Prostate gland (tissue), 2 donors: ENCODE measurements around the gene AFDN. TPM values are rescaled to one million over a fixed set of nuclear protein-coding genes. Genes with fewer than 3 reads are reported as not detected.
"Not testable (repeated sequence)": the region's sequence is repeated elsewhere in the genome, so short reads cannot be mapped to it uniquely, and the experiment has no call there.

Experiments
- DNase-seq: peaks from one replicate; pipeline ENCODE4 v3.0.0-alpha.2; 2019; ENCODE audit warnings: low spot score
- H3K27ac ChIP-seq, 2 donors: fragments of 200-600 bp; sonication (generic); 2 replicates each; pipeline ENCODE4 v1.5.1; 2017 to 2019
- H3K27me3 ChIP-seq: fragments of 200-600 bp; sonication (generic); replicated peaks from 2 replicates; pipeline ENCODE4 v1.5.1; 2019; ENCODE audit not compliant: insufficient read depth
- H3K36me3 ChIP-seq, 2 donors: fragments of 200-600 bp; sonication (generic); 1 replicate in 1 of 2; 2 replicates in 1 of 2; pipeline versions ENCODE4 v1.5.1 to v1.8.1; 2017 to 2019
- H3K4me1 ChIP-seq: fragments of 200-600 bp; sonication (generic); replicated peaks from 2 replicates; pipeline ENCODE4 v1.5.1; 2019
- H3K4me3 ChIP-seq, 2 donors: fragments of 200-600 bp; sonication (generic); 2 replicates each; pipeline ENCODE4 v1.5.1; 2017 to 2019
- H3K9me3 ChIP-seq: fragments of 200-600 bp; sonication (generic); 2 replicates; pipeline ENCODE4 v1.5.1; 2017
- CTCF ChIP-seq, 4 experiments: fragments of 200-600 bp in 2 of 4; fragments of 450-650 bp in 2 of 4; sonication (generic) in 2 of 4; IDR thresholded peaks; 1 replicate in 3 of 4; 2 replicates in 1 of 4; pipeline ENCODE4 v1.5.1; 2016 to 2019; ENCODE audit warnings: antibody characterized with exemption in 4 of 4, mild to moderate bottlenecking in 2 of 4, moderate library complexity in 2 of 4
- POLR2A ChIP-seq: fragments of 450-650 bp; IDR thresholded peaks from one replicate; pipeline ENCODE4 v1.6.1; 2016; ENCODE audit warnings: antibody characterized with exemption, mild to moderate bottlenecking
- POLR2AphosphoS5 ChIP-seq: sonication (generic); formaldehyde crosslinking; IDR thresholded peaks from one replicate; pipeline ENCODE4 v1.6.1; 2017; ENCODE audit warnings: antibody characterized with exemption
- WGBS: methylation state at CpG from one replicate; pipeline ENCODE4 v1.1.5; 2018; 5-methylcytosine and 5-hydroxymethylcytosine counted together
- intact Hi-C: fragments of 100-400 bp; cut with DNase I; formaldehyde crosslinking; loops from one replicate; pipeline ENCODE4 v1.14.2; 2022
- total RNA-seq, 2 donors: library from RNA; depleted of rRNA; stranded (reverse); fragments of >200 nt; gene quantifications; one replicate each; pipeline ENCODE4 v1.1.0, GENCODE V29; 2016

Gene AFDN
- total RNA-seq, 2 donors from 2014 or later = 171 to 204 TPM

- DNase-seq = peak; percentile 68
- intact Hi-C loops = no loop called here
- WGBS = 51% methylated on average over 12 of the region's 12 CpGs
- H3K4me1 ChIP-seq = peaks cover 5% of the 10 kb centered on the region
- peaks cover 0 to 2% of the 10 kb centered on the region in 2 donors for H3K36me3 ChIP-seq
- no peaks in the 10 kb centered on the region for H3K9me3 ChIP-seq
- no peak overlapping the region for H3K4me3 ChIP-seq
- H3K27me3 ChIP-seq = no peaks in the 10 kb centered on the region
- TF ChIP-seq POLR2A = no peak
- peak; percentile 54 for TF ChIP-seq POLR2AphosphoS5
- peak overlapping the region in 1 of 2 donors; percentile 20 for H3K27ac ChIP-seq
Measured at GRCh38 chr6:167974640-167975344, 148.1 kb downstream of the AFDN start.

- Histone ChIP-seq H3K27ac (peak overlapping the region in 1 of 2 donors; percentile 20), H3K4me1 (peaks cover 5% of the 10 kb centered on the region), H3K27me3 (no peaks in the 10 kb centered on the region), H3K36me3 (peaks cover 0 to 2% of the 10 kb centered on the region in 2 donors), H3K9me3 (no peaks in the 10 kb centered on the region), H3K4me3 (no peak overlapping the region)
- DNase-seq = no peak
- TF ChIP-seq POLR2A = no peak
- 73% methylated on average over 19 of the region's 19 CpGs for WGBS
- intact Hi-C loops = no loop called here
Measured at GRCh38 chr6:167975458-167975857, 148.7 kb downstream of the AFDN start.

- H3K9me3 ChIP-seq, H3K27ac ChIP-seq, DNase-seq, intact Hi-C loops, H3K36me3 ChIP-seq, H3K4me3 ChIP-seq, H3K4me1 ChIP-seq, H3K27me3 ChIP-seq: not testable (repeated sequence)
Measured at GRCh38 chr6:167976116-167976657, 149.5 kb downstream of the AFDN start.

- no peak for DNase-seq
- peaks cover 0 to 1% of the 10 kb centered on the region in 2 donors for H3K36me3 ChIP-seq
Measured at GRCh38 chr6:167976708-167977107, 150.0 kb downstream of the AFDN start.

GRCh38 chr6:167977717-167978467, 151.2 kb downstream of the AFDN start:
- WGBS = 93% methylated on average over 40 of the region's 43 CpGs
- no peak for DNase-seq
- Histone ChIP-seq H3K4me3 (no peak overlapping the region), H3K9me3 (no peaks in the 10 kb centered on the region), H3K4me1 (peaks cover 5% of the 10 kb centered on the region), H3K27ac (no peak overlapping the region), H3K36me3 (no peaks in the 10 kb centered on the region), H3K27me3 (no peaks in the 10 kb centered on the region)
- TF ChIP-seq POLR2A (no peak), POLR2AphosphoS5 (no peak), CTCF (IDR thresholded peaks at IDR 0.05) (no peak)
- intact Hi-C loops = no loop called here

More at GRCh38 chr6:167976708-167977107, 150.0 kb downstream of the AFDN start:
- no peaks in the 10 kb centered on the region for H3K27me3 ChIP-seq
- H3K27ac ChIP-seq = no peak overlapping the region
- intact Hi-C loops = no loop called here
- TF ChIP-seq POLR2AphosphoS5 = no peak
- no peak for TF ChIP-seq CTCF (IDR thresholded peaks at IDR 0.05)
- no peak for TF ChIP-seq POLR2A
- WGBS = 95% methylated on average over 27 of the region's 27 CpGs
- peaks cover 5% of the 10 kb centered on the region for H3K4me1 ChIP-seq
- no peak overlapping the region for H3K4me3 ChIP-seq
- no peaks in the 10 kb centered on the region for H3K9me3 ChIP-seq

GRCh38 chr6:167978607-167979006, 151.9 kb downstream of the AFDN start:
- H3K27ac ChIP-seq = no peak overlapping the region
- TF ChIP-seq CTCF (IDR thresholded peaks at IDR 0.05) (no peak), POLR2AphosphoS5 (no peak), POLR2A (no peak)

More at GRCh38 chr6:167978607-167979006, 151.9 kb downstream of the AFDN start:
- no peak for DNase-seq
- intact Hi-C loops = no loop called here
- Histone ChIP-seq H3K9me3 (no peaks in the 10 kb centered on the region), H3K4me1 (peaks cover 5% of the 10 kb centered on the region), H3K4me3 (no peak overlapping the region), H3K36me3 (no peaks in the 10 kb centered on the region), H3K27me3 (no peaks in the 10 kb centered on the region)
- WGBS = 78% methylated on average over 7 of the region's 7 CpGs
